Activated CD8-positive, alpha-beta memory T cell treated with anti-CD3 and anti-CD28 coated beads for 36 hours (primary cell): ENCODE results near the gene SOCS3. TPM values are rescaled to one million over a fixed set of nuclear protein-coding genes. Genes with fewer than 3 reads are reported as not detected.

Experiments
- CTCF ChIA-PET: fragments of 350-600 bp; sonication (Branson Sonifier 250); formaldehyde crosslinking; loops from one replicate; lab custom pipeline; 2021; ENCODE audit warnings: antibody characterized with exemption; lab: Charles Lee
- POLR2A ChIA-PET: fragments of 350-600 bp; sonication (Branson Sonifier 250); formaldehyde crosslinking; loops from one replicate; lab custom pipeline; 2021; ENCODE audit warnings: antibody characterized with exemption; lab: Charles Lee
- total RNA-seq, 2 experiments: library from RNA; stranded (reverse); gene quantifications; one replicate each; pipeline ENCODE4 v1.2.3, GENCODE V29; 2021

Gene SOCS3
- total RNA-seq, result 10 to 100 TPM; 27.8 to 28.6 TPM

DNA sequence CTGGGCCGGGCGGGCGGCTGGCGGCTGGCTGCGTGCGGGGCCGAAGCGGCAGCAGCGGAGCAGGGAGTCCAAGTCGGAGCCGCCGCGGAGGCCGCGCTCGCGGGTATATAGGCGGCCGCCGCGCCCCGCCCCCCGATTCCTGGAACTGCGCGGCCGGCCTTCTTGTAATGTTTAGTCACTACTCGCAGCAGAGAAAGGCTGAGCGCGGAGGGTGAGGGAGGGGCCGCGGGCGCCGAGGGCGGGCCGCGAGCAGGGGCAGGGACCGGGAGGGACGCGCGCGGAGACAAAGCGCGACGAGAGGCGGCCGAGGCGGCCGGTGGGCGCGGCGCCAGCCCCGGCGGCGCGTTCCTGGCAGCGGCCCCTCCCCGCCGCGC, at the start of gene SOCS3:
SOCS3 (minus strand) TSS at position 81 of the 374 bp plus-strand sequence. CDS start 982 bp downstream, outside the sequence.
- CTCF ChIA-PET, result interaction anchor here (0.7 to 5.9 kb wide), 8 partner anchors 16 to 109 kb away, joined by 3 to 59 read pairs (median 5); no protein-coding TSS in a partner anchor
- POLR2A ChIA-PET, result interaction anchor here (0.5 to 3.2 kb wide), 7 partner anchors 10 to 46 kb away, joined by 4 to 21 read pairs (median 6); partner anchors contain the start of gene PGS1

DNA sequence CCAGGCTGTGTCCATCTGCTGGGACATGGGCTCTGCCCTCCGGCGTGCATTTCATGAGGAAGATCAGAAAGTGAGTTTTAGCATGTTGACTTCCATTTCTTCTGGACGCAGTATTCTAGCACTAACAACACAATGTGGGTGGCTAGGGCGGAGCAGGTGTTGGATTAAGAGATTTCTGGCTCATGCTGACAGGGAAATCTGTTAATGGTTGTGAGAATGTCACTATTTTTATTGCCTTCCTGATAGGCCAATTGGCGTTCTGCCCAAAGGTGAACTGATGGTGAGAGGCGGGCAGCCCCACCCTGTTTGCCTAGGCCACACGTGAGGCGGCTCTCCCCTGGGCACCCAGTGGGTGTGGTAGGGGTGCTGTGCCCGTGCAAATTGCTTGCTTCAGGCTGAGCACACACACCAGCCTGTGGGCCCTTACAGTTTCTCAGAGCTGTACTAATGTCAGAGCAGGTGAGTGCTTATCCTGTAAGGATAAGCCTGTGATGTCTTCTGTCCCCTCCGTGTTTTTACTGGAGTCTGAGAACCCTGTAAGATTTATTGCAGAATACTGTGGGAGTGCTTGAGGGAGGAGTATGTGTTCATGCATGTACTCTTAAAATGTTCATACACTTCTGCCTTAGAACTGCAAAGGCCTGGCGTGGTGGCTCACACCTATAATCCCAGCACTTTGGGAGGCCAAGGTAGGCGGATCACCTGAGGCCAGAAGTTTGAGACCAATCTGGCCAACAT, 49.5 kb upstream of the SOCS3 start:
- ChIA-PET CTCF (interaction anchor here (1.9 kb wide), 1 partner anchor 13 kb away, joined by 7 read pairs; no protein-coding TSS in a partner anchor), POLR2A (no interaction called here)

DNA sequence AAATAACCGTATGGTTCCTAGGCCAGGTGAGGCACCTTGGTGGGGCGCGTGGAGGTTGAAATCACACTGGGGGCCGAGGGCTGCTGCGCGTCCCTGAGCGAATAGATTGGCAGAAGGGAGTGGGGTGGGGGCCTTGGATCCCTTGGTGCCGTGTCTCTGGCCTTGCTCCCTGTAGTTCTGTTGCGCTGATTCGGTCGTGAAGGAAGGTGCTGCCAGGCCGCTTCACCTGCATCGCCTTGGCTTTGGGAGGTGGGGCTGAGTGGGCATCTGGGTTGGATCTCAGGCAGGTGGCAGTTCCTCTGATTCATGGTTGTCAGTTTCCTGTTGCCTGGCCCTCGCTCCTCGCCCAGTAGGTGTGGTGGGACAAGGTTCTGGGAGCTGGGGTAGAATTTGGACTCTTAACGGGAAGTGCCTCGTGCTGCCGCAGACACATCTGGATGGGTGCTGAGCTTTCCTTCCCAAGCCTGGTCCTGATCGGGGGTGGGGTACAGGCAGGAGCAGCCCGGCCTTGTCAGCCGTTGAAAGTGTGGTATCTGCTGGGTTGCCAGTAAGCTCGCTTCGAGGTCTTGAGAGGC, 48.7 kb upstream of the SOCS3 start:
- POLR2A ChIA-PET, result no interaction called here
- CTCF ChIA-PET, result interaction anchor here (1.3 kb wide), 1 partner anchor 17 kb away, joined by 3 read pairs; no protein-coding TSS in a partner anchor

GRCh38 chr17:78407387-78408000, 47.6 kb upstream of the SOCS3 start:
- POLR2A ChIA-PET, result interaction anchor here (0.5 kb wide), 1 partner anchor 1741 kb away, joined by 6 read pairs; no protein-coding TSS in a partner anchor
- CTCF ChIA-PET, result interaction anchor here (1.3 kb wide), 1 partner anchor 16 kb away, joined by 3 read pairs; no protein-coding TSS in a partner anchor

DNA sequence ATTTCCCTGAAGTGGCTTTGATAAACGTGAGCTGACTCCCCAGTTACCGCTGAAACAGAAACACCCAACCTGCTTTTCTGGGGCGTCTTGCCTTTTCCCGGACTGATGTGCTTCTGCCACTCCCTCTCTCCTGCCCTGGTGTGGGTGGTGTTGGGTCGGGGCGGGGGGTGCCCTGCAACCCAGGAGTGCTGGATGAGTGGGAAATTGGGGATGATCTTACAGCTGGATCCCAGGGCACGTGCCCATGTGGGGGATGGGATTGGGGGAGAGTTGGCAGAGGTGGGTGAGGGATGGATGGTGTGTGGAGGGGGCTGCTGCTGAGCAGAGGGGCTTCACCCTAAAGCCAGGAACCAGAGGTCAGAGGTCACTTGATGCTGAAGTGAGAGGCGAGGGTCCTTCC, 47.0 kb upstream of the SOCS3 start:
- ChIA-PET POLR2A (interaction anchor here (0.5 kb wide), 1 partner anchor 1741 kb away, joined by 6 read pairs; no protein-coding TSS in a partner anchor), CTCF (no interaction called here)

GRCh38 chr17:78406396-78406795, 46.5 kb upstream of the SOCS3 start:
- POLR2A ChIA-PET, result no interaction called here
- CTCF ChIA-PET, result no interaction called here

DNA sequence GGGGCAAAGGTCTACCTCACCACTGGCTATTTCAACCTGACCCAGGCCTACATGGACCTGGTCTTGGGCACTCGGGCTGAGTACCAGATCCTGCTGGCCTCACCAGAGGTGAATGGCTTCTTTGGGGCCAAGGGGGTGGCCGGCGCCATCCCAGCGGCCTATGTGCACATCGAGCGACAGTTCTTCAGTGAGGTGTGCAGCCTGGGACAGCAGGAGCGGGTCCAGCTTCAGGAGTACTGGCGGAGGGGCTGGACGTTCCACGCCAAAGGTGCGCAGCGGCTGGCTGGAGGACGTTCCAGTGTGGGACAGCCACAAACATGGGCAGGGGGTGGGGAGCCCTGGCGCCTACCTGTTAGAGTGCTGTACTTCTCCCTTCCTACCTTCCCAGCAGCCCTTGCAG, 43.9 kb upstream of the SOCS3 start:
- CTCF ChIA-PET, result interaction anchor here (1.1 kb wide), 1 partner anchor 15 kb away, joined by 3 read pairs; no protein-coding TSS in a partner anchor

GRCh38 chr17:78401891-78402290, 42.0 kb upstream of the SOCS3 start:
- POLR2A ChIA-PET, result no interaction called here
- CTCF ChIA-PET, result interaction anchor here (1.0 kb wide), 1 partner anchor 20 kb away, joined by 3 read pairs; no protein-coding TSS in a partner anchor

More for the DNA sequence above, 43.9 kb upstream of the SOCS3 start:
- POLR2A ChIA-PET, result interaction anchor here (0.6 kb wide), 1 partner anchor 81 kb away, joined by 4 read pairs; no protein-coding TSS in a partner anchor

DNA sequence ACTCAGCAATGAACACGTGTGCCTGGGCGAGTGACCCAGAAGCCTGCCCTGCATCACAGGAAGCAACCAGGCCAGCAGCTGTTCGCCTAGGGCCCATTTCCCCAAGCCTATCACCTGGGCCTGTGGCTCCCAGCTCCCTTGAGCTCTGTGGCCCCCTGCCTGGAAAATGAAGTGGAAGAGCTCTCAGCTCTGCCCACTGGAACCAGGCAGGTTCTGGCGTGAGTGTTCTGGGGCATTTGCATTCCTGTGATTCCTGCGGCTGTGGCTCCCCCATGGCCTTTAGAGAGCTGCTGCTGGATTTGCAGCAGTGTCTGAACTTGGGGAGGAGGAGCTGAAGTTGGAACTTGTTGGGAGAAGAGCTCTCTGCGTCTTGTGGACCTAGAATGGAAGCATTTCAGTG, 41.4 kb upstream of the SOCS3 start:
- ChIA-PET CTCF (interaction anchor here (1.0 kb wide), 1 partner anchor 21 kb away, joined by 3 read pairs; no protein-coding TSS in a partner anchor), POLR2A (no interaction called here)

DNA sequence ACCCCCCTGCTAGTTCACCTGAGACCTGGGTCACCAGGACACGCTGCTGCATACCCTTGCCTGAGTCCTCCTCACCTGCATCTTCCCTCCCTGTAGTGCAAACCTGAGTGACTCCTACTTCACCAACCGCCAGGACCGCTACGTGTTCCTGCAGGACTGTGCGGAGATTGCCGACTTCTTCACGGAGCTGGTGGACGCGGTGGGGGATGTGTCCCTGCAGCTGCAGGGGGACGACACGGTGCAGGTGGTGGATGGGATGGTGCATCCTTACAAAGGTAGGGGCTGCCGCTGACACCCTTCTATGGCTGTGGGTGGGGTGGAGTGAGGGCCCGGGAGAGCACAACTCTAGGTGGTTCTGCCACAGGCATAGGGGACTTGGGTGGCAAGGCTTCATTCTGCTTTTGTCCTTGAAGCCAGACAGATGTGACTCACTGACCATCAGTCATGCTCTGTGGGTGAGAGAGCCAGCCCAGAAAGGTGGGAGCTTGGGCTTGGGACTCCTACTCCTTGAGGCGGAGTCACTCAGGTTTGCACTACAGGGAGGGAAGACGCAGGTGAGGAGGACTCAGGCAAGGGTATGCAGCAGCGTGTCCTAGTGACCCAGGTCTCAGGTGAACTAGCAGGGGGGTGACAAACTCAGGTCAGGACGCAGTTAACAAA, 40.8 kb upstream of the SOCS3 start:
- ChIA-PET POLR2A (no interaction called here), CTCF (no interaction called here)

DNA sequence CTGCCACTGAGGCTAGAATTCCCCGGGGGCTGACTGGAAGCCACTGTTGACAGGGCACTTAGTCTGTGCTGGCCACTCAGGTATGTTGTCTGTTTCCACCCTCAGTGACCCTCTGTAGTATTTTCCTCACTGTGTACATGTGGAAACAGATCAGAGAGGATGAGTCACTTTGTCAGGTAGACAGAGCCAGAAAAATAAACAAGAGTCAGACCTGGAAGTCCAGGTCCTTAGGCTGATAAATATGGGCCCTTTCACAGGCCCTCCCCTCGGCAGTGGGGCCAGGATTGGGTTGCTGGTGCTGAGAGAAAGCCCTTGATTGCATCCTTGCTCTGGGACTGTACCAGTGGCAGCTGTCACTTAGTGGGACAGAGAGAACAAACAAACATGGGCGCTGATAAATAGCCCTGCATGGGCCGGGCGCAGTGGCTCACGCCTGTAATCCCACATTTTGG, 39.8 kb upstream of the SOCS3 start:
- ChIA-PET POLR2A (no interaction called here), CTCF (interaction anchor here (1.2 kb wide), 1 partner anchor 22 kb away, joined by 3 read pairs; no protein-coding TSS in a partner anchor)

DNA sequence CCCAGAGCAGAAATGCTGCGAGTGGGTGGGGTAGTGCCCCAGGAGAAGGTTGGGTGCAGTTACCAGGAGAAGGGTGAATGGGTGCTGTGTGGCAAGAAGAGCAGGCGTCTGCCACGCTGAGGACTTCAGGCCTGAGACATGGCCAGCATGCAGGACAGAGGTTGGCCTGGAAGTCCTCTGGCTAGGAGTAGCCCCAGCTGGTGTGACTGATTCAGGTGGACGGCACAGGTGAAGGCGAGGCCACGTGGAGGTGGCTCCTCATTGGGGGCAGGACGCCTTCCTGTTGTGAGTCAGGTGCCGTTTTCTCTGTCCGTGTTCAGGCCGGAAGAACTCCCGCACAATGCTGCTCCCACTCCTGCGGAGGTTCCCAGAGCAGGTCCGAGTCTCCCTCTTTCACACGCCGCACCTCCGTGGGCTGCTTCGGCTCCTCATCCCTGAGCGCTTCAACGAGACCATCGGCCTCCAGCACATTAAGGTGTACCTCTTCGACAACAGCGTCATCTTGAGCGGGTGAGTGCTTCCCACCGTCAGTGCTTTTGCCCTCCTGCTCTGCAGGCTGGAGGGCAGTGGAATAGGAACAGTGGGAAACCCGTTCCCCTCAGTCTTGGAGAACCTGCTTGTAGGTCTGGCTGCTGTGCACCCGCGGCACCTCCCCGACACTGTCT, 39.3 kb upstream of the SOCS3 start:
- ChIA-PET POLR2A (no interaction called here), CTCF (interaction anchor here (1.2 kb wide), 1 partner anchor 23 kb away, joined by 3 read pairs; no protein-coding TSS in a partner anchor)

DNA sequence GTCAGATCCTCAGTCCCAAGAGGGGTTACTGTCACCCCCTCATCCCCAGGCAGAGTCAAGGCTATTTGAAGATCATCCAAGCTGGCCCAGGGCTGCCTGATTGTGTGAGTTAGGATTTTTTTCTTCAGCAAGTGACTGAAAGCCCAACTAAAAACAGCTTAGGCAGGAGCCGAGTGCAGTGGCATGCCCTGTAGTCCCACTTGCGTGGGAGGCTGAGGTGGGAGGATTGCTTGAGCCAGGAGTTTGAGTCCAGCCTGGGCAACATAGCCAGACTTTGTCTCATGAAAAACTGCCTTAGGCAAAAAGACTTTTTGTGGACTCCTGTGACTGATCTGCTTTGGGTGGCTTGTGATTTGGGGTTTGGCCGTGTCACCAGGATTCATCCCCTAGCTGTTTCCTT, 38.5 kb upstream of the SOCS3 start:
- POLR2A ChIA-PET, result no interaction called here
- CTCF ChIA-PET, result interaction anchor here (1.2 kb wide), 1 partner anchor 24 kb away, joined by 3 read pairs; no protein-coding TSS in a partner anchor

- ChIA-PET POLR2A (no interaction called here), CTCF (no interaction called here)
Observed at GRCh38 chr17:78397681-78398101, 37.8 kb upstream of the SOCS3 start.

GRCh38 chr17:78396441-78397337, 36.8 kb upstream of the SOCS3 start:
- POLR2A ChIA-PET, result interaction anchor here (0.7 kb wide), 1 partner anchor 32 kb away, joined by 3 read pairs; no protein-coding TSS in a partner anchor
- CTCF ChIA-PET, result interaction anchor here (1.0 kb wide), 1 partner anchor 32 kb away, joined by 4 read pairs; no protein-coding TSS in a partner anchor

GRCh38 chr17:78395155-78395554, 35.3 kb upstream of the SOCS3 start:
- ChIA-PET CTCF (no interaction called here), POLR2A (no interaction called here)

GRCh38 chr17:78394209-78394608, 34.3 kb upstream of the SOCS3 start:
- POLR2A ChIA-PET, result no interaction called here
- CTCF ChIA-PET, result no interaction called here
